Stimulated activated naive CD8-positive, alpha-beta T cell treated with anti-CD3 and anti-CD28 coated beads, Interleukin-15, amount 100 ng/mL, for 72 hours (primary cell): Measurements from ENCODE around the gene ADAM20.

Experiments used
- ATAC-seq: fragments of 150-1000 bp; cut with Tn5 transposase; 2 replicates; pipeline ENCODE4 v1.10.0; 2021; ENCODE audit warnings: mild to moderate bottlenecking, moderate library complexity
- DNase-seq, 2 donors: peaks; one replicate each; pipeline ENCODE4 v3.0.0; 2021 to 2022
- H3K27ac Mint-ChIP-seq, 2 donors: one replicate each; pipeline ENCODE4 v1.8.0; 2022; ENCODE audit warnings: mild to moderate bottlenecking in 2 of 2, mixed read lengths in 2 of 2, moderate library complexity in 2 of 2
- H3K27me3 Mint-ChIP-seq: one replicate; pipeline ENCODE4 v1.8.0; 2022; ENCODE audit warnings: mixed read lengths
- H3K4me1 Mint-ChIP-seq: one replicate; pipeline ENCODE4 v1.8.0; 2022; ENCODE audit warnings: mild to moderate bottlenecking, mixed read lengths
- H3K4me3 Mint-ChIP-seq, 2 donors: one replicate each; pipeline ENCODE4 v1.8.0; 2022; ENCODE audit warnings: mild to moderate bottlenecking in 2 of 2, mixed read lengths in 2 of 2, moderate library complexity in 1 of 2
- H3K9me3 Mint-ChIP-seq, 2 donors: one replicate each; pipeline ENCODE4 v1.8.0; 2022; ENCODE audit warnings: mixed read lengths in 2 of 2

Gene ADAM20

GRCh38 chr14:70534904-70535303, at the start of gene ADAM20:
TSS of gene ADAM20 (minus strand) at chr14:70535004. CDS start at chr14:70524757, 10,247 bp downstream.
- no peak for ATAC-seq
- Mint-ChIP-seq H3K4me1 (peaks cover 6% of the 10 kb centered on the region), H3K27me3 (no peaks in the 10 kb centered on the region), H3K27ac (no peak within 1 kb of the TSS), H3K9me3 (no peaks in the 10 kb centered on the region), H3K4me3 (no peak within 1 kb of the TSS)
- DNase-seq = no peak

- peaks cover 7 to 17% of the 10 kb centered on the region in 2 donors for H3K9me3 Mint-ChIP-seq
- H3K4me1 Mint-ChIP-seq = no peaks in the 10 kb centered on the region
- H3K27me3 Mint-ChIP-seq = no peaks in the 10 kb centered on the region
- H3K4me3 Mint-ChIP-seq = no peak overlapping the region
- no peak for DNase-seq
- no peak overlapping the region for H3K27ac Mint-ChIP-seq
- ATAC-seq = no peak
Observed at GRCh38 chr14:70576891-70577290, 42.1 kb upstream of the ADAM20 start.

GRCh38 chr14:70573050-70573449, 38.2 kb upstream of the ADAM20 start:
- Mint-ChIP-seq H3K4me1 (peaks cover 20% of the 10 kb centered on the region), H3K27me3 (no peaks in the 10 kb centered on the region), H3K27ac (peak overlapping the region in 1 of 2 donors; percentile 22), H3K9me3 (peaks cover 15 to 27% of the 10 kb centered on the region in 2 donors), H3K4me3 (no peak overlapping the region)
- DNase-seq = no peak
- no peak for ATAC-seq

GRCh38 chr14:70571139-70571538, 36.3 kb upstream of the ADAM20 start:
- Mint-ChIP-seq H3K9me3 (peaks cover 19 to 27% of the 10 kb centered on the region in 2 donors), H3K27me3 (no peaks in the 10 kb centered on the region)

GRCh38 chr14:70567791-70568190, 33.0 kb upstream of the ADAM20 start:
- H3K27me3 Mint-ChIP-seq = no peaks in the 10 kb centered on the region
- peak; percentile 8 to 28 for DNase-seq
- H3K4me3 Mint-ChIP-seq = no peak overlapping the region
- H3K4me1 Mint-ChIP-seq = peaks cover 23% of the 10 kb centered on the region
- ATAC-seq = peak; percentile 64
- peaks cover 29 to 37% of the 10 kb centered on the region in 2 donors for H3K9me3 Mint-ChIP-seq
- H3K27ac Mint-ChIP-seq = no peak overlapping the region

More at GRCh38 chr14:70571139-70571538, 36.3 kb upstream of the ADAM20 start:
- Mint-ChIP-seq H3K4me3 (no peak overlapping the region), H3K27ac (no peak overlapping the region), H3K4me1 (peaks cover 23% of the 10 kb centered on the region)
- ATAC-seq (no peak), DNase-seq (no peak)

GRCh38 chr14:70563869-70564268, 29.1 kb upstream of the ADAM20 start:
- DNase-seq (no peak), ATAC-seq (no peak)
- no peaks in the 10 kb centered on the region for H3K27me3 Mint-ChIP-seq
- H3K4me3 Mint-ChIP-seq = no peak overlapping the region
- H3K27ac Mint-ChIP-seq = no peak overlapping the region
- peaks cover 5% of the 10 kb centered on the region for H3K4me1 Mint-ChIP-seq
- H3K9me3 Mint-ChIP-seq = peaks cover 28 to 42% of the 10 kb centered on the region in 2 donors

- Mint-ChIP-seq H3K9me3 (peaks cover 28 to 42% of the 10 kb centered on the region in 2 donors), H3K27me3 (no peaks in the 10 kb centered on the region), H3K4me1 (peaks cover 5% of the 10 kb centered on the region), H3K27ac (no peak overlapping the region), H3K4me3 (no peak overlapping the region)
- no peak for ATAC-seq
- no peak for DNase-seq
Observed at GRCh38 chr14:70563417-70563816, 28.6 kb upstream of the ADAM20 start.

GRCh38 chr14:70558356-70558755, 23.6 kb upstream of the ADAM20 start:
- H3K27ac Mint-ChIP-seq = no peak overlapping the region
- ATAC-seq (no peak), DNase-seq (no peak)
- no peaks in the 10 kb centered on the region for H3K4me1 Mint-ChIP-seq
- no peaks in the 10 kb centered on the region for H3K27me3 Mint-ChIP-seq
- H3K9me3 Mint-ChIP-seq = peaks cover 18 to 30% of the 10 kb centered on the region in 2 donors
- no peak overlapping the region for H3K4me3 Mint-ChIP-seq

- Mint-ChIP-seq H3K4me3 (peak overlapping the region in 1 of 2 donors; percentile 2), H3K9me3 (peaks cover 3 to 6% of the 10 kb centered on the region in 2 donors), H3K27ac (peak overlapping the region in 1 of 2 donors; percentile 80), H3K4me1 (no peaks in the 10 kb centered on the region), H3K27me3 (no peaks in the 10 kb centered on the region)
- DNase-seq = no peak
- no peak for ATAC-seq
Observed at GRCh38 chr14:70555890-70556289, 21.1 kb upstream of the ADAM20 start.

- Mint-ChIP-seq H3K9me3 (no peaks in the 10 kb centered on the region), H3K27me3 (no peaks in the 10 kb centered on the region), H3K4me3 (no peak overlapping the region), H3K27ac (peak overlapping the region in 1 of 2 donors; percentile 42), H3K4me1 (peaks cover 6% of the 10 kb centered on the region)
- DNase-seq = no peak
- no peak for ATAC-seq
Observed at GRCh38 chr14:70538087-70538486, 3.3 kb upstream of the ADAM20 start.

GRCh38 chr14:70536830-70537229, 2.0 kb upstream of the ADAM20 start:
- Mint-ChIP-seq H3K4me1 (peaks cover 6% of the 10 kb centered on the region), H3K4me3 (no peak overlapping the region), H3K27me3 (no peaks in the 10 kb centered on the region), H3K27ac (no peak overlapping the region), H3K9me3 (no peaks in the 10 kb centered on the region)
- no peak for DNase-seq
- no peak for ATAC-seq

- DNase-seq = no peak
- no peak for ATAC-seq
- H3K27me3 Mint-ChIP-seq = no peaks in the 10 kb centered on the region
- H3K4me1 Mint-ChIP-seq = no peaks in the 10 kb centered on the region
- H3K9me3 Mint-ChIP-seq = no peaks in the 10 kb centered on the region
- H3K27ac Mint-ChIP-seq = no peak overlapping the region
- H3K4me3 Mint-ChIP-seq = no peak overlapping the region
Observed at GRCh38 chr14:70530417-70530816, 4.4 kb downstream of the ADAM20 start.

GRCh38 chr14:70527501-70528105, 7.2 kb downstream of the ADAM20 start:
- DNase-seq = no peak
- Mint-ChIP-seq H3K9me3 (no peaks in the 10 kb centered on the region), H3K4me3 (no peak overlapping the region), H3K27me3 (no peaks in the 10 kb centered on the region), H3K27ac (peak overlapping the region in 1 of 2 donors; percentile 53), H3K4me1 (no peaks in the 10 kb centered on the region)
- ATAC-seq = no peak

- Mint-ChIP-seq H3K4me3 (no peak overlapping the region), H3K27me3 (no peaks in the 10 kb centered on the region), H3K4me1 (no peaks in the 10 kb centered on the region), H3K9me3 (peaks cover 3 to 4% of the 10 kb centered on the region in 2 donors), H3K27ac (no peak overlapping the region)
- no peak for ATAC-seq
- no peak for DNase-seq
Observed at GRCh38 chr14:70525691-70526090, 9.1 kb downstream of the ADAM20 start.

GRCh38 chr14:70515811-70516210, 19.0 kb downstream of the ADAM20 start:
- Mint-ChIP-seq H3K4me3 (no peak overlapping the region), H3K27ac (no peak overlapping the region), H3K27me3 (no peaks in the 10 kb centered on the region), H3K4me1 (peaks cover 16% of the 10 kb centered on the region), H3K9me3 (peaks cover 6 to 13% of the 10 kb centered on the region in 2 donors)
- DNase-seq (no peak), ATAC-seq (no peak)

- peak overlapping the region in 1 of 2 donors; percentile 44 for H3K4me3 Mint-ChIP-seq
- H3K9me3 Mint-ChIP-seq = peaks cover 0 to 5% of the 10 kb centered on the region in 2 donors
- H3K27ac Mint-ChIP-seq = peak overlapping the region; percentile 21 to 29
- DNase-seq (no peak), ATAC-seq (peak; percentile 75)
- no peaks in the 10 kb centered on the region for H3K27me3 Mint-ChIP-seq
- peaks cover 16% of the 10 kb centered on the region for H3K4me1 Mint-ChIP-seq
Observed at GRCh38 chr14:70514168-70515069, 20.4 kb downstream of the ADAM20 start.
